GM21390 (cell line): ENCODE data around the gene SUMO1.
"Not testable (repeated sequence)": the region's sequence is repeated elsewhere in the genome, so short reads cannot be mapped to it uniquely, and the experiment has no call there.

Source experiments
- ATAC-seq: cut with Tn5 transposase; IDR thresholded peaks from one replicate; pipeline ENCODE4 v1.9.1; 2021; ENCODE audit not compliant: unreplicated experiment

SUMO1 gene

DNA sequence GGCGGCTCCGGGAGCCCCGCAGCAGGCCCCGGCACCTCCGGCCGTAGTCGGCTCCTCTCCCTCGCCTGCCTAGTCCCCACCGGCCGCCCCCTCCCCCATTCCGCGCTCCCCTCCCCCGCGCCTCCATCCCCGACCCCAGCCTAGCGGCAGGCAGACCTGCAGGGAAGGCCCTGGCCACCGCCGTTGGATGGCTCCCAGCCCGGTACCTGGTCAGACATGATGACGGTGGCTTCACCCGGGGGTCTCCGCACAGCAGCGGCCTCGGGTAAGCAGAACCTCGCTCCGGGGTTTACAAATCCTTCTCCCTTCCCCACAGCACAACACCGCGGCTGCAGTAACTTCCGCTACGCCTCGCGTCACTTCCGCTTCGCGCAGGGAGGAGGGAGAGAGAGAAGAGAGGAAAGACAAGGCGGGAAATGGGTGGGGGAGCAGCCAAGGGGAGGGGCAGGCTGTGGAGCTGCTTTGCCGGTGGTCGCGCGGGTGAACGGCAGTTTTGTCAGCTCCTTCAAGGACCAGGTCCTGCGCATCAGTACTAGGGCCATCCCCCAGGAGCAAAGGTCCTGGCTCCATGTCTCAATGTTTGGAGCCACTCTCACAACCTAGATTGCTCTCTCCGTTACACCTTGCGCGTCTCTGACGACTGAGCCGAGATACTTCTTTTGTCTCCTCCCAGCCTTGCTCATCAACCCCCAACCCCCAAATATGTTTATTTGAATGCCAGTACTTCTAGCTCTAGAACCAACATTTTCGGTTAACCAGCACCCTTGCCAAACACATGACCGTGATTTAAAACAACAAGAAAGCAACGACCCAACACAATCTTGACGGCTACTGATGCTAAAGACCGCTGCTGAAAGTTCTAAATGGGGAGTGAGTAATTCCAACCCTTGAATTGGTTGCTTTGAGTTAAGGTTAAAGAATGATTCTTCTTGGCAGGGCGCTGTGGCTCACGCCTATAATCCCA lies at the start of gene SUMO1:
Gene SUMO1, minus strand, starts transcription at position 364 of the 964 bp plus-strand sequence. Its CDS starts 146 bp downstream, at position 218.
- peak; percentile 98 for ATAC-seq

- no peak for ATAC-seq
Measured at GRCh38 chr2:202286595-202286994, 48.2 kb upstream of the SUMO1 start.

DNA sequence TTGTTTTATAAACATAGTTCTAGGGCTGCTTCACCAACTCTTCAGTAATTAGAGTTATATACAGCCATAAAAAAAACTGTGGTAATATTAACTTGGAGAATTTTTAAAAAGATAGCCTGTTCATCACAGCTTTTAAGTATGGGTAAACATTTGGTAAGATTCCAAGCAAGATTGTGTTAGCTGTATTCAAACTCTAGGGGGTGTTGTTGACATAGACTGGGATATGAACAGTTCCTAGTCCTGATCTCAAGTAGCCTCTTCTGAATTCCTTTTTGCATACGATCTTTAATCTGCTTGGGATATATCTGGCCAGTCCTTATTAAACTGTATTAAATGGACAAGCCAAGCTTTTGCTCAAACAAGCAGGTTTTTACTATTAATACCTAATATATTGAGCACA lies 40.5 kb upstream of the SUMO1 start:
- ATAC-seq = no peak

GRCh38 chr2:202278036-202278760 lies 39.8 kb upstream of the SUMO1 start:
- ATAC-seq = peak; percentile 53

- ATAC-seq = not testable (repeated sequence)
Measured at GRCh38 chr2:202276078-202276720, 37.8 kb upstream of the SUMO1 start.

DNA sequence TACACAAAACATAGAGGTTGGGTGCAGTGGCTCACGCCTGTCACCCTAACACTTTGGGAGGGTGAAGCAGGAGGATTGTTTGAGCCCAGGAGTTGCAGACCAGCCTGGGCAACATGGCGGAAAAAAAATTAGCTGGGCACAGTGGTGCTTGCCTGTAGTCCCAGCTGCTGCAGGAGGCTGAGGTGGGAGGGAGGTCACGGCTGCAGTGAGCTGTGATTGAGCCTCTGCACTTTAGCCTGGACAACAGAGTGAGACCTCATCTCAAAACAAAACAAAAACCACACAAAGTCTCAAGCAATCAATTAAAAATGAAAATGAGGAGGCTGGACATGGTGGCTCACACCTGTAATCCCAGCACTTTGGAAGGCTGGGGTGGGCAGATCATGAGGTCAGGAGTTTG lies 32.1 kb upstream of the SUMO1 start:
- ATAC-seq = no peak

- no peak for ATAC-seq
Measured at GRCh38 chr2:202269585-202269984, 31.2 kb upstream of the SUMO1 start.

DNA sequence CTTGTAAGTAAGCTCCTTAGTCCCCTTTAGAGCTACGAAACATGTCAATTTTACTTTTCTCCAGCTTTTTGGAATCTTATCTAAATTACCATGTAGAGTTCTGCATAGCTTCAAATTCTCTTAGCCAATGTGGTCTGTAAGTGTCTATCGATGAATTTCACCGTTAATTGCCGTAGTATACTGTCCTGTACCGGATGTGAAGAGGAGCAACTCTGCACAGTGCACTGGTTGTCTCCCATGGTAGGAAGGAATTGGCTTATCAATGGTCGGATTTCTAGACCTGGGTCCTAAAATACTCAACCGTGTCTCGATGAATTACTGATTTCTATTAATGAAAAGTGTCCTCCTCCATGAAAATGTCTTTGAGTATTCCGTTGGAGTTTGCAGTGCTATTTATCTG lies 29.1 kb upstream of the SUMO1 start:
- no peak for ATAC-seq

DNA sequence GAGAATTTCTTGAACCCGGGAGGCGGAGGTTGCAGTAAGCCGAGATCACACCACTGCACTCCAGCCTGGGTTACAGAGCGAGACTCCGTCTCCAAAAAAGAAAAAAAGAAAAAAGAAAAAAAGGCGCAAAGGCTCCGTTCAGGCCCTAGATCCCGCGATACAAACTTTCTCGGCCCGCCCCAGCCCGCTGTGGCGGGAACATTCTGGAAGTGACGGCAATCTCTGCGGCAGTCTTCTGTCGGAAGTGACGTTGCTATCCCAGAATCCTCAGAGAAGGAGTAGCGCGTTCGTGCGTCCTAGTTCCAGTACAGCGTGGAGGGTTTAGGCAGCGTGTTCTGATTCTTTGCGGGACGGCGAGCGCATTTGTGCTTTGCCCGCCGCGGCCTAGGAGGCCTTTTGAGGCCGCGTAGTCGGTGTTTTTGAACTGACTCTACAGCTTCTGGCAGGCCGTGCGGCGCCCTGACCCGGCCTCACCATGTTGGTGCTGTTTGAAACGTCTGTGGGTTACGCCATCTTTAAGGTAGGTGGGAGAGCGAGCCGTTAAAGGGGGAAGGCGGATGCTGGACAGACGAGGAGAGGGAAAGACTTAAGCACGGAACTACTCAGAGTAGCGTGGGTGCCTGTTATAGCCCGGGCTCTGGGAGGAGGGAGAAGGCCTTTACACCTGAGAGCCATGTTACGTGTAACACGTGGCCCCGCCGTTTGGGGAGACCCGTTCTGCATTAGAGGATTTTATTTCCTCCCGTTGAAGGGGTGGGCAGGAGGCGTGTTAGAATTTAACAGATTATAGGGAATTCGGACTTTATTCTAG lies 27.3 kb upstream of the SUMO1 start, which contains the start of gene NOP58:
Gene NOP58, plus strand, starts transcription at position 297 of the 811 bp plus-strand sequence. Its CDS starts 179 bp downstream, at position 476.
- ATAC-seq = peak; percentile 80

DNA sequence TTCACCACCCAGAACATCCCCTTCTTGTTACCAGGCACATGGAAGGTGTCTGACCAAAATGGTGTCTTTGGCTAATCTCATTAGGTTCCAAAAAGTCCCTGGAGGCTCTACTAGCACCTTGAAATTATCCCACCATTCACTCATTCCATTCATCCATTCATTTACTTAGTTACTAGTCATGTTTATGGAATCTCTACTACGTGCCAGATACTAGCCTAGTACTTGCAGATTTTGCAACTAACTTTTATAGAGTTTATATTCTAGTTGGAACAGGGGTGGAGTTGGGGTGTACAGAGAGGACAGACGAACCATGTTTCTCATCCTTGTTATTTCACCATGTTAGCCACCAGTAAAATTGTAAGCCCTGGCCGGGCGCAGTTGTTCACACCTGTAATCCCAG lies 23.1 kb upstream of the SUMO1 start:
- no peak for ATAC-seq

- ATAC-seq = no peak
Measured at GRCh38 chr2:202251494-202251893, 13.1 kb upstream of the SUMO1 start.

DNA sequence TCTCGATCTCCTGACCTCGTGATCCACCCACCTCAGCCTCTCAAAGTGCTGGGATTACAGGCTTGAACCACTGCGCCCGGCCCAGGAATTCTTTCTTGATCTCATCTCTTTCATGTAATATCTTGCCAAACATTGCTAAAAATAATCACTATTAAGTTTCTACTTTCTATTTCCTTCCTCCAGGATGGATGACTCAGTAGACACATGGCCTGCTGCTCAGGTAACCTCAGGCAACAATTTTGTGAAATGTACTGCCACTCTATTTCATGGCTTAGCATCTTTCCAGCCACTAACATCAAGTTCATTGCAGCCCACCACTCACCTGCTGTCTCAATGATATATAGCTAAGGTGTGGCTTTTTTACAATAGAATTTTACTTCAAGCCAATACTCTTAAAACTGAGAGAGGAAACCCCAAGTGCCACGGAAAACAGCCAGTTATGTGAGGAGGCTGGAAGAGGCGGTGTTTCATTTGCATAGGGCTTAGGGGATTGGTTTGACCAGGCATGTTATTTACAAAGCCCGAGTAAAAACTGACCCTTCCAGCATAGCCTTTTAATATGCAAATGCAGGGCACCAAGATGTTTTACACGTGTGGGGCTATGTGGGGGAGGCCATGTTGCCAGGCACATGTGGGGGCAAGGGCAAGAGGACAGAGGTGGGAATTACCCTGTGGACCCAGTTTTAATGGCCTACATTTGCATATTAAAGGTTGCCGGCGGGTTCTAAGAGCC lies 11.3 kb upstream of the SUMO1 start:
- ATAC-seq = no peak

DNA sequence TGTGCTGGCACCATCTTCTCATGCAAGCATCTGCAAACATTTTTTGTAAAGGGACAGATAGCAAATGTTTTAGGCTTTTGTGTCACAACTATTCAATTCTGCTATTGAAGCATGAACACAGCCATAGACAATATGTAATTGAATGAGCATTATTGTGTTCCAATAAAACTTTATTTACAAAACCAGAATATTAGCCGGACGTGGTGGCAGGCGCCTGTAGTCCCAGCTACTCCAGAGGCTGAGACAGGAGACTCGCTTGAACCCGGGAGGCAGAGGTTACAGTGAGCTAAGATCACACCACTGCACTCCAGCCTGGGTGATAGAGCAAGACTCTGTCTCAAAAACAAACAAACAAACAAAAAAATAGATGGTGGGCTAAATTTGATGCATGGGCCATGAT lies 9.3 kb upstream of the SUMO1 start:
- not testable (repeated sequence) for ATAC-seq

- ATAC-seq = peak; percentile 32
Measured at GRCh38 chr2:202237787-202238233, 587 bp downstream of the SUMO1 start.

GRCh38 chr2:202221873-202222272 lies 16.5 kb downstream of the SUMO1 start:
- ATAC-seq = no peak

DNA sequence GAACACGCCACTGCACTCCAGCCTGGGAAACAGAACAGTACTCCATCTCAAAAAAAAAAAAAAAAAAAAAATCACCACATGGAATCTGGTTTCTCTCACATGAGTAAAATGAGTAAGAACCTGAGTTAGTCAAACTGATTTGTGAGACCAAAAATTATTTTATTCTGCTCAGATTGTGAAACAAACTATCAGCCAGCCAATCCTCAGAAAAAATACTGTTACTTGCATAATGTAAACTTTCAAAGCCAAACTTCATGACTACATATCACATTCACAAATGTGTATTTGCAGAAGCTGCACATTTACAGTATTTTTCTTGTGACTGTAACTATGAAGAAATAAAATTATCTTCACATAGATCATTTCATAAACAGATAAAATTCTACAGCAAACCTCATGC lies 23.2 kb downstream of the SUMO1 start:
- no peak for ATAC-seq

DNA sequence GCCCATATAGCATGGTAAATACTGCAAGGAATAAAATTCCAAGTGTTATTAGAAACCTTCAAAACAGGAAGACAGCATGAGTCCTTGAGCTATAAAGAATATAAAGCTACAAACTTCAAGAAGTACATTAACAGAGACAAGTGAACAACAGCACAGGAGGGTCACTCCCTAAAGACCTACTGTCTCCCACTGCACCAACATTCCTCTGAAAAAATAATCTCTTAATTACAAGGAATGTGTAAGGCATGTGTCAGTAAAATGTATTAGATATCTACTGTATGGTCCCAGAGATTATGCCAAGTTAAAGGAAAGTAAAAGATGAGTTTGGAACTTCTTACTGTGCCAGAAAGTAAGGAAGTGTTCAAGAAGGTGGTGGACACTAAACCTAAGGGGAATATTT lies 29.9 kb downstream of the SUMO1 start:
- no peak for ATAC-seq

DNA sequence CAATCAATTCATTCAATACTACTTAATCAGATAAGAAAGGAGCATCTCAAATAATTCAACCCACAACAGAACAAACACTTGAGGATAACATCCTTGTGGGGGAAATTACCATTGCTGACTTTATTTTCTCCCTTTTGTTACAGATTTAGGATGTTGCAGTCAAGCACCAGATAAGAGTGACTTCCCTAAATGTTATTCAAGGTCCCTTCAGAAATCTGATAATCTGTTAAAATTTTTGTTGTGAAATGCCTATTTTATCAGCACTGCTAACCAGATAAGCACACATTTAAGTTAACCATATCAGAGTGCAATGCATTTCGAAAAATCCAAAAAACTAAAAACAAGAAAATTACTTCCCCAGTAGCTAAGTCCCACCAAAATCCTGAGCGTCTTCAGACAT lies 33.5 kb downstream of the SUMO1 start:
- ATAC-seq = no peak

- no peak for ATAC-seq
Measured at GRCh38 chr2:202203348-202203747, 35.0 kb downstream of the SUMO1 start.
